HepG2 (cell line): Measurements from ENCODE around the gene SHISA6.

Experiments
- ARNT2 ChIP-seq: sonication (generic); formaldehyde crosslinking; IDR thresholded peaks from 2 replicates; pipeline ENCODE4 v1.8.0; 2022; ENCODE audit warnings: mild to moderate bottlenecking, low read depth, missing genetic modification reagents, moderate library complexity
- E2F1 ChIP-seq: sonication (generic); formaldehyde crosslinking; IDR thresholded peaks from 2 replicates; pipeline ENCODE4 v1.5.0; 2020; ENCODE audit warnings: missing genetic modification reagents
- ELK4 ChIP-seq: sonication (generic); formaldehyde crosslinking; IDR thresholded peaks from 2 replicates; pipeline ENCODE4 v1.9.0; 2021; ENCODE audit warnings: missing genetic modification reagents, borderline replicate concordance
- EP300 ChIP-seq, 3 experiments: sonication (generic) in 1 of 3; formaldehyde crosslinking in 1 of 3; IDR thresholded peaks; 2 replicates each; pipeline versions ENCODE4 v1.5.1 to v1.6.1; 2011 to 2020; ENCODE audit warnings: low read depth in 2 of 3, low read length in 2 of 3, borderline replicate concordance in 1 of 3, improper control_type of control experiment in 1 of 3, mild to moderate bottlenecking in 1 of 3, missing genetic modification reagents in 1 of 3, moderate library complexity in 1 of 3
- HMG20B ChIP-seq: conservative IDR thresholded peaks from 2 replicates; pipeline ENCODE4 v1.6.1; 2016; ENCODE audit warnings: missing genetic modification reagents, missing compliant biosample characterization
- IKZF4 ChIP-seq: sonication (generic); formaldehyde crosslinking; IDR thresholded peaks from 2 replicates; pipeline ENCODE4 v1.5.1; 2020; ENCODE audit warnings: borderline replicate concordance, mild to moderate bottlenecking, low read depth, missing genetic modification reagents; ENCODE audit errors: not compliant biosample characterization
- SP2 ChIP-seq: sonication (generic); formaldehyde crosslinking; IDR thresholded peaks from 2 replicates; pipeline ENCODE4 v1.5.1; 2020; ENCODE audit warnings: mild to moderate bottlenecking, missing genetic modification reagents
- SUZ12 ChIP-seq: fragments of 150-350 bp; IDR thresholded peaks from 2 replicates; pipeline ENCODE4 v1.6.1; 2014; ENCODE audit warnings: low read depth, low read length
- YEATS4 ChIP-seq: sonication (generic); formaldehyde crosslinking; IDR thresholded peaks from 2 replicates; pipeline ENCODE4 v1.4.0; 2020; ENCODE audit warnings: missing genetic modification reagents, borderline replicate concordance
- ZNF18 ChIP-seq: sonication (generic); formaldehyde crosslinking; IDR thresholded peaks from 2 replicates; pipeline ENCODE4 v1.8.0; 2022; ENCODE audit warnings: mild to moderate bottlenecking, missing genetic modification reagents; ENCODE audit not compliant: insufficient replicate concordance
- ZNF512 ChIP-seq: sonication (generic); formaldehyde crosslinking; IDR thresholded peaks from 2 replicates; pipeline ENCODE4 v1.4.0; 2020; ENCODE audit warnings: mild to moderate bottlenecking, missing genetic modification reagents
- ZNF746 ChIP-seq: sonication (generic); formaldehyde crosslinking; IDR thresholded peaks from 2 replicates; pipeline ENCODE4 v1.8.0; 2022; ENCODE audit warnings: mild to moderate bottlenecking, missing genetic modification reagents

- TF ChIP-seq E2F1 (no peak), YEATS4 (CRISPR knock-in tag) (no peak), ELK4 (no peak), SUZ12 (no peak), ZNF18 (CRISPR knock-in tag) (no peak), ZNF512 (no peak), EP300 (IDR thresholded peaks at IDR 0.05; ENCODE audit: low read depth in 2 of 2, low read length in 2 of 2) (no peak), EP300 (CRISPR knock-in tag; IDR thresholded peaks at IDR 0.05; ENCODE audit: borderline replicate concordance) (no peak), SP2 (CRISPR knock-in tag) (no peak), IKZF4 (no peak), ZNF746 (no peak), ARNT2 (CRISPR knock-in tag) (no peak), HMG20B (no peak)
Measured at GRCh38 chr17:11598274-11599221, 357.5 kb downstream of the SHISA6 start, which contains the start of gene DNAH9.
